HepG2 (cell line): Measurements from ENCODE around the gene ATP6V1C2. TPM values are rescaled to one million over a fixed set of nuclear protein-coding genes. Genes with fewer than 3 reads are reported as not detected.

ENCODE experiments used
- ATAC-seq: fragments of 200-7000 bp; cut with Tn5 transposase; 3 replicates; pipeline ENCODE4 v1.9.1; 2020; ENCODE audit warnings: mild to moderate bottlenecking, moderate library complexity
- BruUV-seq: library from RNA; stranded (reverse); fragments of 400-500 nt; replicated peaks from 2 replicates; lab custom pipeline; 2021; lab: Mats Ljungman, UMichigan
- CTCF ChIA-PET: fragments of 300-600 bp; formaldehyde crosslinking; extraction: SDS; loops from one replicate; lab custom pipeline; 2021; ENCODE audit warnings: low total read pairs, inconsistent platforms, low intra/inter-chr PET ratio; lab: Yijun Ruan, JAX
- POLR2A ChIA-PET: fragments of 350-600 bp; sonication (Branson Sonifier 250); formaldehyde crosslinking; loops from one replicate; lab custom pipeline; 2020; ENCODE audit warnings: antibody characterized with exemption, inconsistent platforms; lab: Yijun Ruan, JAX
- DNase-seq: peaks from one replicate; pipeline ENCODE4 v3.0.0-alpha.2; 2015; ENCODE audit warnings: low spot score
- FAIRE-seq: peaks from 3 replicates; lab custom pipeline; 2011; peaks lifted over from hg19 to GRCh38; lab: Jason Lieb, UNC
- H2AFZ ChIP-seq: one replicate; pipeline ENCODE4 v1.6.1; 2011; ENCODE audit warnings: low read length, inconsistent platforms
- H3K27ac ChIP-seq: fragments of 300-600 bp; 3 replicates; pipeline ENCODE4 v1.8.0; 2011; ENCODE audit warnings: mixed run types, mild to moderate bottlenecking, mixed read lengths, low read length, inconsistent platforms; ENCODE audit not compliant: insufficient read depth; ENCODE audit errors: extremely low read length
- H3K27me3 ChIP-seq, 2 experiments: fragments of 200-600 bp in 1 of 2; 2 replicates in 1 of 2; 3 replicates in 1 of 2; pipeline versions ENCODE4 v1.6.0 to v1.8.0; 2011; ENCODE audit warnings: low read length in 2 of 2, mild to moderate bottlenecking in 2 of 2, moderate library complexity in 2 of 2, inconsistent platforms in 1 of 2; ENCODE audit not compliant: insufficient read depth in 2 of 2, control insufficient read depth in 1 of 2
- H3K36me3 ChIP-seq, 2 experiments: fragments of 200-600 bp in 1 of 2; replicated peaks in 1 of 2; 2 replicates in 1 of 2; 3 replicates in 1 of 2; pipeline versions ENCODE4 v1.5.1 to v1.8.0; 2011; ENCODE audit warnings: low read length in 2 of 2, inconsistent platforms in 1 of 2; ENCODE audit not compliant: insufficient read depth in 2 of 2, control insufficient read depth in 1 of 2
- H3K4me1 ChIP-seq: 2 replicates; pipeline ENCODE4 v1.5.1; 2012; ENCODE audit warnings: low read length, inconsistent platforms; ENCODE audit not compliant: insufficient read depth
- H3K4me2 ChIP-seq: 2 replicates; pipeline ENCODE4 v1.6.0; 2011; ENCODE audit warnings: low read depth, low read length, inconsistent platforms
- H3K4me3 ChIP-seq, 3 experiments: fragments of 200-600 bp in 1 of 3; sonication (generic), shearing (Covaris generic) in 1 of 3; replicated peaks in 1 of 3; 2 replicates each; pipeline ENCODE4 v1.5.1; 2011 to 2016; ENCODE audit warnings: low read length in 3 of 3, inconsistent platforms in 2 of 3, low read depth in 2 of 3, mild to moderate bottlenecking in 2 of 3, control low read depth in 1 of 3, mixed read lengths in 1 of 3; ENCODE audit not compliant: insufficient read depth in 1 of 3
- H3K79me2 ChIP-seq: one replicate; pipeline ENCODE4 v1.6.1; 2011; ENCODE audit warnings: low read length, inconsistent platforms; ENCODE audit not compliant: insufficient read depth
- H3K9ac ChIP-seq: 2 replicates; pipeline ENCODE4 v1.6.0; 2011; ENCODE audit warnings: mild to moderate bottlenecking, low read depth, low read length, inconsistent platforms; ENCODE audit not compliant: insufficient read depth
- H3K9me3 ChIP-seq: 2 replicates; pipeline ENCODE4 v1.5.1; 2012; ENCODE audit warnings: mild to moderate bottlenecking, low read length
- H4K20me1 ChIP-seq: 2 replicates; pipeline ENCODE4 v1.6.0; 2011; ENCODE audit warnings: inconsistent platforms, mild to moderate bottlenecking, low read length, moderate library complexity; ENCODE audit not compliant: insufficient read depth
- ATF7 ChIP-seq, 2 experiments: fragments of 450-650 bp in 1 of 2; sonication (generic) in 1 of 2; formaldehyde crosslinking in 1 of 2; IDR thresholded peaks; 2 replicates each; pipeline versions ENCODE4 v1.4.0 to v1.6.1; 2016 to 2020; ENCODE audit warnings: antibody characterized with exemption in 1 of 2, mild to moderate bottlenecking in 1 of 2, missing genetic modification reagents in 1 of 2
- DPF2 ChIP-seq: sonication (generic); formaldehyde crosslinking; IDR thresholded peaks from 2 replicates; pipeline ENCODE4 v1.4.0; 2020; ENCODE audit warnings: mild to moderate bottlenecking, low read depth, missing genetic modification reagents, borderline replicate concordance
- EZH2 ChIP-seq: conservative IDR thresholded peaks from 2 replicates; pipeline ENCODE4 v1.6.1; 2012; ENCODE audit warnings: mild to moderate bottlenecking, low read depth, low read length, moderate library complexity
- ZNF589 ChIP-seq: sonication (generic); formaldehyde crosslinking; conservative IDR thresholded peaks from 2 replicates; pipeline ENCODE4 v1.8.0; 2022; ENCODE audit warnings: mild to moderate bottlenecking, moderate library complexity, missing genetic modification reagents
- ZSCAN22 ChIP-seq: sonication (generic); formaldehyde crosslinking; IDR thresholded peaks from 2 replicates; pipeline ENCODE4 v1.4.0; 2020; ENCODE audit warnings: mild to moderate bottlenecking, missing genetic modification reagents
- WGBS: methylation state at CpG from one replicate; pipeline ENCODE4 v1.1.6; 2017; ENCODE audit warnings: low lambda C conversion rate; 5-methylcytosine and 5-hydroxymethylcytosine counted together
- in situ Hi-C: cut with HindIII; loops from 2 replicates; pipeline ENCODE4 v1.10.0; 2017; ENCODE audit warnings: low pct_unique_long_range_greater_than_20kb; ENCODE audit not compliant: extremely low pct_ligation_motif_present
- intact Hi-C: fragments of 100-400 bp; cut with micrococcal nuclease; formaldehyde crosslinking; loops from one replicate; pipeline ENCODE4 v1.10.0; 2022; ENCODE audit not compliant: unreplicated experiment
- polyA plus RNA-seq, 8 experiments: library from polyadenylated mRNA; depleted of rRNA in 3 of 8; stranded (reverse) in 7 of 8; unstranded in 1 of 8; fragments of >200 nt; fragmentation: Illumina TruSeq in 4 of 8; extraction: Trizol in 4 of 8; gene quantifications; 2 replicates each; pipeline versions ENCODE4 v1.2.1 to v1.2.3, GENCODE V29; 2011 to 2016; ENCODE audit warnings: low read depth in 4 of 8, missing spikeins in 1 of 8, mixed read lengths in 1 of 8; ENCODE audit not compliant: insufficient read depth in 1 of 8
- total RNA-seq, 5 experiments: library from RNA; depleted of rRNA; stranded (reverse); fragments of >200 nt; fragmentation: Illumina TruSeq; extraction: Trizol; gene quantifications; 2 replicates each; pipeline ENCODE4 v1.2.3, GENCODE V29; 2016; ENCODE audit warnings: low read depth in 1 of 5

Gene ATP6V1C2
- total and polyA plus RNA-seq, 2 of the 13 experiments (the other 11 are each of a cell fraction or from before 2014, with no cell fraction given): 0.04 to 0.29 TPM

DNA sequence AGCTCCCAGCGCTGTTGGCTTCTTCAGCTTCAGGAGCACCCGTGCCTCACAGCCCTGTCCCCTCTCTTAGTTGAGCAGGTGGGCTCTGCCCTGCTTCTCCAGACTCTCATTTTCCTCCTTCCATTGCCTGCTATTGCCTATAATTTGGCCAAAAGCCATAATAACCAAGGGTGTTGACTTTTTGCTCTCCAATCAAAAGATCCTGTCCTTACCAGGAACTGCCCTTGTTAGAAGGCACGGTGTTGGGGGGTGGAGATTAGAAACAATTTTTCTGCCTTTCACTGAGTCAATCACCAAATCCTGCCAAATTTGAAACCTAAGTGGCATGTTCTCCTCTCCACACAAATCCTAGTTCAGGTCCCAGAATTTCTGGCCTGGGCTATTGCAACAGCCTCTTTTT is 107.9 kb downstream of the ATP6V1C2 start:
- no TSS peak for BruUV-seq
- Histone ChIP-seq H2AFZ (no peak overlapping the region), H3K27me3 (peaks cover 17 to 84% of the 10 kb centered on the region in 2 experiments; a peak in 4 of 5 replicates), H3K4me1 (no peaks in the 10 kb centered on the region), H3K36me3 (no peaks in the 10 kb centered on the region), H4K20me1 (no peaks in the 10 kb centered on the region), H3K4me2 (no peak overlapping the region), H3K4me3 (no peak overlapping the region), H3K79me2 (no peaks in the 10 kb centered on the region), H3K9me3 (no peaks in the 10 kb centered on the region), H3K27ac (no peak overlapping the region), H3K9ac (no peak overlapping the region)
- FAIRE-seq (no peak), DNase-seq (no peak), ATAC-seq (no peak)
- POLR2A ChIA-PET: no interaction called here
- CTCF ChIA-PET: no interaction called here
- in situ Hi-C loops (no loop called here), intact Hi-C loops (no loop called here)
- TF ChIP-seq ZSCAN22 (CRISPR knock-in tag): no peak
- TF ChIP-seq ZNF589 (CRISPR knock-in tag): no peak
- no peak for TF ChIP-seq DPF2 (CRISPR knock-in tag)
- TF ChIP-seq ATF7 (IDR thresholded peaks at IDR 0.05): no peak
- TF ChIP-seq ATF7 (CRISPR knock-in tag; IDR thresholded peaks at IDR 0.05): no peak
- 29% methylated on average over 3 of the region's 3 CpGs for WGBS

DNA sequence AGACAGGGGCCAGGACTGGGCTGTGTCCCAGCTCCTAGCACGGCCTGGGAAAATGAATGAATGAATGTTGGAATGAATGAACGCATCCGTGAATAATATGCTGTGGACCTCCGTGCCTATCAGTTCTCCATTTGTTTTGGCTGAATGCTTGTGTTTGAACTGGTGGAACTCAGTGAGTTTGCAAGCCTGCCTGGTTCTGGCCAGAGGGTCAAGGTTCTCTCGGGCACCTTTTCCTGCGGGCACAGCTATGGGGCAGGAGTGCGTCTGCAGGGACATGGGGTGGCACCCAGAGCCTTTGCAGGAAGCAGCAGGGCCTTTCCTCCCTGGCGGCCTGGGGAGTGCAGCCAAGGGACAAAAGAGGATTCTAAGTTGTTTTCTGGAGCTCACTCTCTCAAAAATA is 108.8 kb downstream of the ATP6V1C2 start:
- WGBS: 21% methylated on average over 8 of the region's 8 CpGs
- H3K4me1 ChIP-seq: no peaks in the 10 kb centered on the region
- no peaks in the 10 kb centered on the region for H3K36me3 ChIP-seq
- no peak overlapping the region for H3K4me2 ChIP-seq
- no peak overlapping the region for H3K27ac ChIP-seq
- no TSS peak for BruUV-seq
- TF ChIP-seq ZSCAN22 (CRISPR knock-in tag) (no peak), EZH2 (peak; percentile 62)
- intact Hi-C loops: no loop called here
- no peaks in the 10 kb centered on the region for H3K9me3 ChIP-seq
- DNase-seq (no peak), FAIRE-seq (no peak), ATAC-seq (no peak)
- ChIA-PET CTCF (no interaction called here), POLR2A (no interaction called here)
- no peaks in the 10 kb centered on the region for H3K79me2 ChIP-seq
- no peak overlapping the region for H2AFZ ChIP-seq
- no peaks in the 10 kb centered on the region for H4K20me1 ChIP-seq
- H3K9ac ChIP-seq: no peak overlapping the region
- in situ Hi-C loops: no loop called here
- H3K4me3 ChIP-seq: no peak overlapping the region
- H3K27me3 ChIP-seq: peaks cover 19 to 85% of the 10 kb centered on the region in 2 experiments
